Kidney (tissue), 14 donors: ENCODE measurements around the gene FAM222B. TPM values are rescaled to one million over a fixed set of nuclear protein-coding genes. Genes with fewer than 3 reads are reported as not detected.

Experiments
- DNase-seq, 5 donors: peaks; one replicate each; pipeline ENCODE4 v3.0.0-alpha.2; 2013 to 2020
- FAIRE-seq: peaks from 2 replicates; lab custom pipeline; 2012; peaks lifted over from hg19 to GRCh38; lab: Jason Lieb, UNC
- H3K27ac ChIP-seq, 2 donors: one replicate each; pipeline ENCODE4 v1.7.0; 2013; ENCODE audit warnings: low read depth in 2 of 2, low read length in 2 of 2, inconsistent platforms in 1 of 2
- H3K27me3 ChIP-seq: one replicate; pipeline ENCODE4 v1.7.1; 2013; ENCODE audit warnings: low read length, inconsistent platforms; ENCODE audit not compliant: control insufficient read depth, insufficient read depth
- H3K36me3 ChIP-seq, 3 donors: one replicate each; pipeline versions ENCODE4 v1.7.0 to v1.7.1; 2013; ENCODE audit warnings: low read length in 3 of 3, control low read depth in 1 of 3, inconsistent platforms in 1 of 3; ENCODE audit not compliant: insufficient read depth in 3 of 3, control insufficient read depth in 2 of 3
- H3K4me1 ChIP-seq, 3 donors: one replicate each; pipeline versions ENCODE4 v1.7.0 to v1.7.1; 2013; ENCODE audit warnings: low read length in 3 of 3, inconsistent platforms in 1 of 3, low read depth in 1 of 3; ENCODE audit not compliant: control insufficient read depth in 2 of 3, insufficient read depth in 2 of 3
- H3K4me3 ChIP-seq, 3 donors: one replicate each; pipeline versions ENCODE4 v1.7.0 to v1.8.1; 2013; ENCODE audit warnings: low read length in 3 of 3, control low read depth in 1 of 3, inconsistent platforms in 1 of 3
- H3K9ac ChIP-seq, 3 donors: one replicate each; pipeline versions ENCODE4 v1.7.0 to v1.7.1; 2013; ENCODE audit warnings: low read length in 3 of 3, control low read depth in 1 of 3, inconsistent platforms in 1 of 3
- H3K9me3 ChIP-seq, 3 donors: one replicate each; pipeline versions ENCODE4 v1.7.0 to v1.7.1; 2013; ENCODE audit warnings: low read length in 3 of 3, control low read depth in 1 of 3, inconsistent platforms in 1 of 3; ENCODE audit not compliant: control insufficient read depth in 2 of 3, insufficient read depth in 1 of 3
- intact Hi-C: fragments of 100-400 bp; cut with DNase I; formaldehyde crosslinking; loops from one replicate; pipeline ENCODE4 v1.11.1; 2022
- polyA plus RNA-seq: library from polyadenylated mRNA; stranded (reverse); fragments of 350-450 nt; fragmentation: Illumina TruSeq; extraction: RNeasy Lipid Tissue Mini Kit (QIAGEN cat#74804); gene quantifications from one replicate; pipeline ENCODE4 v1.2.3, GENCODE V29; 2014; ENCODE audit warnings: low read depth, low replicate concordance; ENCODE audit not compliant: insufficient read depth
- total RNA-seq: library from RNA; stranded (reverse); fragmentation: NEBNext Ultra II Directional; extraction: Animal tissue kit (Norgen Biotek cat#: 25700); gene quantifications from one replicate; pipeline ENCODE4 v1.2.1, GENCODE V29; 2021
- TF ChIP-seq, protein P1 (sequence below): IDR thresholded peaks from 3 replicates; pipeline ENCODE4 v1.5.1; 2012; ENCODE audit warnings: mild to moderate bottlenecking, moderate library complexity, borderline replicate concordance; ENCODE audit not compliant: insufficient read depth; ENCODE audit errors: extremely low read depth
- donor health status: control.
- donor health status: control.
- donor health status: control.
- donor health status: control.
- donor health status: control.
- donor health status: DM: yes; HTN: yes; CAD: no.
- donor health status: Normal renal cell carcinoma (clear cell type).

Gene FAM222B
- total and polyA plus RNA-seq, 2 donors from 2014 or later = 13.0 to 31.0 TPM

DNA sequence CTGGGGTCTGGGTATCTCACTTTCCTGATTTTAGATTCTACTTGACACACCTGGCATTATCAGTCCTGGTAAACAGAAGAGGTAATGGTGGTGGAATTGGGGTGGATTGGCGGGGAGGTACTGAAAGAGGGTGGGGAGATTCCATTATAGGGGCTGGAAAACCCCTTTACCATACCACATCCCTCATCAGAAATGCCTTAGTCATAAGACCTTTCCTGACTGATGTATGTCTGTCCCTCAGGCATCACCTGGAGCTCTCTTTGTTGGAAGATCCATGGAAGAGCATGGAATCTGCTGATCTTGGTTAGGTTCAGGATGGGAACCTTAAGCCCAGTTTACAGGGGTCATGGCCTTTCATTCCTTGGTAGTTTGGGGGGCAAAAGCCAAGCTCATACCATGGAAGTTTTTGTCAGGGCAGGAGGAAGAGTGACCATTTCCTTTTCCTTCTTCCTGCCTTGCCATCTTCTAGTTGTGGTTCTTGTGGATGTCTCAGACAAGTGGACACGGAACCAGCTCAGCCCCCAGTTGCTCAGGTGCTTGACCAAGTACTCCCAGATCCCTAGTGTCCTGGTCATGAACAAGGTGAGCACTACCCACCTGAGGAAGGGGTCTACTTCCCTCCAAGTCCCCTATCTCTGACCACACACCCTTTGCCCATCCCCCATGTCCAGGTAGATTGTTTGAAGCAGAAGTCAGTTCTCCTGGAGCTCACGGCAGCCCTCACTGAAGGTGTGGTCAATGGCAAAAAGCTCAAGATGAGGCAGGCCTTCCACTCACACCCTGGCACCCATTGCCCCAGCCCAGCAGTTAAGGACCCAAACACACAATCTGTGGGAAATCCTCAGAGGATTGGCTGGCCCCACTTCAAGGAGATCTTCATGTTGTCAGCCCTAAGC lies 15.6 kb upstream of the FAM222B start:
- FAIRE-seq = no peak
- intact Hi-C loops = no loop called here
- H3K36me3 ChIP-seq = peaks cover 7 to 25% (median 19%) of the 10 kb centered on the region in 3 donors

DNA sequence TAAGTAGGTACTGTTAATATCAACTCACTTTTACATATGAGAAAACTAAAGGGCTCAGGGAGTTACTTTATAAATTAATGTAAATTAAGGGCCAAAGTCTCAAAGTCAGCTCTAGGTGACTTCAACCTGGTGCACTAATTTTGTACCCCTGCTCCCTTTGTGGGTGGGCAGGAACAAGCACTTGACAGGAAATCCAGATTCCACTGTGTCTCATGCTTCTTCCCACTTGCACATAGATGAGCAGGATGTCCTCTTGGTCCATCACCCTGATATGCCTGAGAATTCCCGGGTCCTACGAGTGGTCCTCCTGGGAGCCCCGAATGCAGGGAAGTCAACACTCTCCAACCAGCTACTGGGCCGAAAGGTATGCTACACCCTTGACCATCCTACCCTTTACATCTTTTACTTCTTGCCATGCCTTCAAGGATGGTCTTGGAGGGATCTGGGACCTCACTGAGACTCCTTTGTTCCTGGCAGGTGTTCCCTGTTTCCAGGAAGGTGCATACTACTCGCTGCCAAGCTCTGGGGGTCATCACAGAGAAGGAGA lies 13.5 kb upstream of the FAM222B start:
- Histone ChIP-seq H3K27me3 (no peaks in the 10 kb centered on the region), H3K9ac (no peak overlapping the region), H3K4me3 (no peak overlapping the region), H3K9me3 (no peaks in the 10 kb centered on the region), H3K36me3 (peaks cover 7 to 25% (median 17%) of the 10 kb centered on the region in 3 donors), H3K27ac (no peak overlapping the region), H3K4me1 (peaks cover 0 to 9% (median 5%) of the 10 kb centered on the region in 3 donors)
- TF ChIP-seq, protein P1, sequence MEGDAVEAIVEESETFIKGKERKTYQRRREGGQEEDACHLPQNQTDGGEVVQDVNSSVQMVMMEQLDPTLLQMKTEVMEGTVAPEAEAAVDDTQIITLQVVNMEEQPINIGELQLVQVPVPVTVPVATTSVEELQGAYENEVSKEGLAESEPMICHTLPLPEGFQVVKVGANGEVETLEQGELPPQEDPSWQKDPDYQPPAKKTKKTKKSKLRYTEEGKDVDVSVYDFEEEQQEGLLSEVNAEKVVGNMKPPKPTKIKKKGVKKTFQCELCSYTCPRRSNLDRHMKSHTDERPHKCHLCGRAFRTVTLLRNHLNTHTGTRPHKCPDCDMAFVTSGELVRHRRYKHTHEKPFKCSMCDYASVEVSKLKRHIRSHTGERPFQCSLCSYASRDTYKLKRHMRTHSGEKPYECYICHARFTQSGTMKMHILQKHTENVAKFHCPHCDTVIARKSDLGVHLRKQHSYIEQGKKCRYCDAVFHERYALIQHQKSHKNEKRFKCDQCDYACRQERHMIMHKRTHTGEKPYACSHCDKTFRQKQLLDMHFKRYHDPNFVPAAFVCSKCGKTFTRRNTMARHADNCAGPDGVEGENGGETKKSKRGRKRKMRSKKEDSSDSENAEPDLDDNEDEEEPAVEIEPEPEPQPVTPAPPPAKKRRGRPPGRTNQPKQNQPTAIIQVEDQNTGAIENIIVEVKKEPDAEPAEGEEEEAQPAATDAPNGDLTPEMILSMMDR = no peak
- FAIRE-seq = no peak
- no peak for DNase-seq
- intact Hi-C loops = no loop called here

More for the DNA sequence above, 15.6 kb upstream of the FAM222B start:
- TF ChIP-seq, protein P1 = no peak
- Histone ChIP-seq H3K4me3 (no peak overlapping the region), H3K9me3 (no peaks in the 10 kb centered on the region), H3K4me1 (peaks cover 0 to 9% (median 5%) of the 10 kb centered on the region in 3 donors), H3K27me3 (no peaks in the 10 kb centered on the region), H3K9ac (no peak overlapping the region), H3K27ac (no peak overlapping the region)
- no peak for DNase-seq

DNA sequence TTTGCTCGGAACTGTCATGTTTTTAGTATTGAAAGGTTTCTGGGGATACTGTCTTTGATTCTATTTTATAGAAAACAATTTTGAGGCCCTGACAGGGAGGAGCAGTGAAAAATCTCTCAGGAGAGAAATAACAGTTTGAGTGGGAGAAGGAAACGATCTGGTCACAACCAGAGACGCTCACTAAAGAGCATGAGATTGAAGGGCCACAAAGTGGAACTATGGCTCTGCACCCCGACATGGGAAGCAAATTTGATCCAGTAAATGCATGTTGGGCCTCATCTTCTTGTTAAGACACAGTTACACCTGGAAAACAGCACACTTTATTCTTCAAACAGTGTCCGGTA lies 12.7 kb upstream of the FAM222B start:
- Histone ChIP-seq H3K4me3 (peak overlapping the region; percentile 93 to 97 (median 94)), H3K27ac (peak overlapping the region in 1 of 2 donors; percentile 79), H3K36me3 (peaks cover 7 to 20% (median 13%) of the 10 kb centered on the region in 3 donors), H3K27me3 (no peaks in the 10 kb centered on the region), H3K9ac (peak overlapping the region; percentile 93 to 96 (median 96)), H3K9me3 (no peaks in the 10 kb centered on the region), H3K4me1 (peaks cover 0 to 9% (median 5%) of the 10 kb centered on the region in 3 donors)
- intact Hi-C loops = no loop called here
- DNase-seq (no peak), FAIRE-seq (no peak)
- TF ChIP-seq, protein P1 = no peak
